ENCODE data around the gene ANKRD66. TPM values are rescaled to one million over a fixed set of nuclear protein-coding genes. Genes with fewer than 3 reads are reported as not detected.

ANKRD66 gene
- not detected in 2 replicates for total RNA-seq

GRCh38 chr6:46746696-46747095 is at the start of gene ANKRD66:
TSS of gene ANKRD66 (plus strand) at chr6:46746933. CDS start at chr6:46751949, 5,016 bp downstream.

GRCh38 chr6:46734867-46735719 is 11.6 kb upstream of the ANKRD66 start, which contains the start of gene PLA2G7:
TSS of gene PLA2G7 (minus strand) at chr6:46735375. CDS start at chr6:46722891, 12,484 bp downstream.

GRCh38 chr6:46793138-46793537 is 46.4 kb downstream of the ANKRD66 start, which contains the start of gene MEP1A:
TSS of gene MEP1A (plus strand) at chr6:46793389. CDS start at chr6:46793399, 10 bp downstream.

Other genes starting within 250 kb of the ANKRD66 start
- 1.6 TPM in 1 of 2 replicates, not detected in the other for gene CYP39A1, start 94.1 kb upstream of the ANKRD66 start, total RNA-seq
- gene SLC25A27, start 94.0 kb upstream of the ANKRD66 start, total RNA-seq: 2.0 and 2.2 TPM in 2 replicates
- not detected in 2 replicates for gene TDRD6, start 59.0 kb upstream of the ANKRD66 start, total RNA-seq
- 0.12 TPM in 1 of 2 replicates, not detected in the other for gene PLA2G7, start 11.6 kb upstream of the ANKRD66 start, total RNA-seq
- not detected in 2 replicates for gene MEP1A, start 46.5 kb downstream of the ANKRD66 start, total RNA-seq
- gene ADGRF5, start 175.0 kb downstream of the ANKRD66 start, total RNA-seq: 0.23 and 3.0 TPM in 2 replicates